T1000 (cell line): ENCODE measurements around the gene SIK1.

ENCODE experiments used
- DNase-seq: peaks from one replicate; lab custom pipeline; 2025; ENCODE audit warnings: mixed read lengths; lab: John Stamatoyannopoulos, UW

The SIK1 gene

DNA sequence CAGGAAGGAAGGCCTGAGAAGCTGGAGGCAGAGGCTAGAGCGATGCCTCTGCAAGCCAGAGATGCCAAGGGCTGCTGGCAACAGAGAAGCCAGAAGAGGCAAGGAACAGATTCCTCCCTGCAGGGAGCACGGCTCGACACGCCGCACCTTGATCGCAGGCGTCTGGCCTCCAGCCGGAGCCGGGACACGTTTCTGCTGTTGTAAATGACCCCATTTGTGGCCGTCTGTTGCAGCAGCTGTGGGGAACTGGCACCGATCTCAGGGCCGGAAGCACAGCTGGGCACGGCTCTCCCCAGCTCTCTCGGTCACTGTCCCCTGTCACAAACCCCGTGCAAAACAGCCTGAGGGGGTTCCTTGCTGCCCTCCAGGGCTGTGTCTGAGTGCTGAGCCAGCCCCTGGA is 59.6 kb downstream of the SIK1 start:
- DNase-seq: no peak

DNA sequence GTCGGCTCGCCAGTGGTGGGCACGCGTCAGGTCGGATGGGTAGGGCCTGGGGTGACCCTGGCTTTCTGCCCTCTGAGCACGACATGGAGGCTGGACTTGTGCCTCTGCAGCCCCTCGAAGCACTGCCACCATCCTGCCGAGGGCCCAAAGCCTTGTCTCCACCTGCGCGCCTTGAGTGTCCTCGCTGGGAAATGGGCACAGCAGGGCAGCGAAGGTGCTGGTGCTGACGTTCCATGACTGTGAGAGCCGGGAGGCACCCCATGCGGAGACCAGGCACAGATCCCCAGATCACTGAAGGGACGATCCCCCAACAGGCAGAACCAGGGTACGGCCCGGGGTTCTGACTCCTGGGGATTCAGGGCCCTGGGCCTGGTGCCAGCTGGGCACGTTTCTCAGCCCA is 60.3 kb downstream of the SIK1 start:
- no peak for DNase-seq

DNA sequence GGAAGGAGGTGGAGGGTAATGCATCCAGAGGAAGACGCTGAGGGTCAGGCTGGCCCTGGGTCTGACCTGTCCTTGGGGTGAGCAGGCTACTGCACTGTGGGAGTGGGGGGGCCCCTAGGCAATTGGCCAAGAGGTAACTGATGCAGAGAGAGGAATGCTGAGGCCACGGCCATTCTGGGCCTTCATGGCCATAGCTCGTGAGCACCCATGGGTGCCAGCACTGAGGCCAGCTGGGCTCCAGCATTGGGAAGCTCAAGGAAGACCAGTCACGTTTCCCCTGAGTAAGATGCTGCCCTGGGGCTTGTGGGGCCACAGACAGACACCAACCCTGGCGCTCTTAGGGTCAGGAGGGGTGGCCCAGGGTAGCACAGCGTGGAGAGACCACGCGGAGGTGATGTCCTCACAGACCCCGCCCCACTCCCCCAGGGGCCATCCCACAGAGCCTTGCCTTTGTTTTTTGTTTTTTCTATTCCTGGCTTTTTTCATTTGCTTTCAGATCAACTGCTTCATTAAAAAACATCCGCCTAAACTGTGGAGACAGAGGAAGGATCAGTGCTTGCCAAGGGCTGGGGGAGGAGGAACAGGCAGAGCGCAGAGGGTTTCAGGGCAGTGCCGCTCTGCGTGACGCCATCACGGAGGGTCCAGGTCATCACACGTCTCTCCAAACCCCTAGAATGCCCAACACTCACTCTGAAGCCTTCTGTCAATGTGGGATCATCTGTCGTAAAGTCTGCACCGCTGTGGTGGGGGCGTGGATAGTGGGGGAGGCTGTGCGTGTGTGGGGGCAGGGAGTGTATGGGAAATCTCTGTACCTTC is 61.1 kb downstream of the SIK1 start:
- DNase-seq: no peak

DNA sequence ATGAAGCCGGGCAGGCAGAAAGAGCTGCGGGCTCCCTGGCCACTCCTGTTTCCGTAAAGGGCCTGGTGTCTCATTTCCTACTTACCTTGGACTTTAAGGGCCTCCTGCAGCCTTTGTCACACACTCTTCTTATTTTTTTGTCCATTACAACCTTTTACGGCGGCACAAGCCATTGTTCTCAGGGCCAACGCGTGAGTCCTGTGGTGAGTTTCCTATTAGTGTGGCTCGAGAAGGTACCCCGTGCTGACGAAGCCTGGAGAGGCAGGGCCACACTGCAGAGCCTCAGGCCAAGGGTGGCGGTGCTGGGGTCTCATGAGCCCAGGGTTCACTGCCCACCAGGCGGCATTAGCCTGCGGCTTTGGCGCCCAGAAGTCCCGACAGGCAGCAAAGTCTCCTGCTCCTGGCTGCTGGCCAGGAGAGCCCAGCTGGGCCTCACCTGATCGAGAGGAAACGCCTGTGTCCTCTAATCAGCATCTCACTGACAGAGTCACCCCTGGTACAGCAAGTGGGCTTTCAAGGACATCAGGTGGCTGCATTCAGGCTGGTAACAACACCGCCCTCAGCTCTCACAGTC is 62.0 kb downstream of the SIK1 start:
- no peak for DNase-seq
